ENCODE data around the gene TNFSF13.

TNFSF13 gene

GRCh38 chr17:7574176-7574953, 15.8 kb downstream of the TNFSF13 start:
- Mint-ChIP-seq H3K36me3 (peaks cover 79 to 96% of the 10 kb centered on the region in 2 donors), H3K4me3 (peak overlapping the region; percentile 98 to 99), H3K27ac (peak overlapping the region; percentile 100), H3K9me3 (peaks cover 1 to 3% of the 10 kb centered on the region in 2 donors), H3K27me3 (peaks cover 5 to 7% of the 10 kb centered on the region in 2 donors), H3K4me1 (peaks cover 38 to 89% of the 10 kb centered on the region in 2 donors)
- ATAC-seq (replicated peaks): no peak
- DNase-seq: no peak

GRCh38 chr17:7575481-7575883, 16.9 kb downstream of the TNFSF13 start:
- Mint-ChIP-seq H3K36me3 (peaks cover 79 to 96% of the 10 kb centered on the region in 2 donors), H3K27ac (peak overlapping the region; percentile 100), H3K27me3 (peaks cover 5 to 7% of the 10 kb centered on the region in 2 donors), H3K4me1 (peaks cover 48 to 90% of the 10 kb centered on the region in 2 donors), H3K9me3 (peaks cover 1 to 3% of the 10 kb centered on the region in 2 donors), H3K4me3 (peak overlapping the region; percentile 98 to 99)
- DNase-seq: no peak
- no peak for ATAC-seq (replicated peaks)

GRCh38 chr17:7575959-7576358, 17.4 kb downstream of the TNFSF13 start:
- H3K4me3 Mint-ChIP-seq: peak overlapping the region; percentile 16 to 99
- H3K27me3 Mint-ChIP-seq: peaks cover 5 to 7% of the 10 kb centered on the region in 2 donors
- peaks cover 1 to 3% of the 10 kb centered on the region in 2 donors for H3K9me3 Mint-ChIP-seq
- peaks cover 79 to 96% of the 10 kb centered on the region in 2 donors for H3K36me3 Mint-ChIP-seq
- DNase-seq: no peak
- H3K27ac Mint-ChIP-seq: peak overlapping the region; percentile 100
- peaks cover 50 to 90% of the 10 kb centered on the region in 2 donors for H3K4me1 Mint-ChIP-seq
- no peak for ATAC-seq (replicated peaks)

- peaks cover 78 to 96% of the 10 kb centered on the region in 2 donors for H3K36me3 Mint-ChIP-seq
- no peak for DNase-seq
These were observed 17.9 kb downstream of the TNFSF13 start for GRCh38 chr17:7576432-7576937.

GRCh38 chr17:7577327-7578199, 19.0 kb downstream of the TNFSF13 start:
- Mint-ChIP-seq H3K4me1 (peaks cover 58 to 92% of the 10 kb centered on the region in 2 donors), H3K27me3 (peaks cover 4 to 6% of the 10 kb centered on the region in 2 donors), H3K36me3 (peaks cover 78 to 95% of the 10 kb centered on the region in 2 donors), H3K9me3 (peaks cover 1 to 3% of the 10 kb centered on the region in 2 donors), H3K27ac (peak overlapping the region; percentile 100), H3K4me3 (peak overlapping the region in 1 of 2 donors; percentile 44)
- DNase-seq: no peak
- ATAC-seq (replicated peaks): no peak

More at GRCh38 chr17:7576432-7576937, 17.9 kb downstream of the TNFSF13 start:
- H3K9me3 Mint-ChIP-seq: peaks cover 1 to 3% of the 10 kb centered on the region in 2 donors
- peaks cover 52 to 90% of the 10 kb centered on the region in 2 donors for H3K4me1 Mint-ChIP-seq
- H3K4me3 Mint-ChIP-seq: peak overlapping the region; percentile 8 to 53
- ATAC-seq (replicated peaks): no peak
- H3K27me3 Mint-ChIP-seq: peaks cover 5 to 7% of the 10 kb centered on the region in 2 donors
- H3K27ac Mint-ChIP-seq: peak overlapping the region; percentile 100

- no peaks in the 10 kb centered on the region for H3K9me3 Mint-ChIP-seq
These were observed 20.7 kb downstream of the TNFSF13 start, which contains the start of gene CD68 for GRCh38 chr17:7579001-7579833. TSS of gene CD68 (plus strand) at chr17:7579638. CDS start at chr17:7579678, 40 bp downstream.

GRCh38 chr17:7579834-7580603, 21.5 kb downstream of the TNFSF13 start:
- DNase-seq (no peak), ATAC-seq (replicated peaks) (peak; percentile 3 to 6)
- Mint-ChIP-seq H3K4me3 (peak overlapping the region; percentile 77 to 79), H3K4me1 (peaks cover 59 to 91% of the 10 kb centered on the region in 2 donors), H3K9me3 (no peaks in the 10 kb centered on the region), H3K27ac (peak overlapping the region; percentile 100), H3K27me3 (no peaks in the 10 kb centered on the region), H3K36me3 (peaks cover 72 to 88% of the 10 kb centered on the region in 2 donors)

More at GRCh38 chr17:7579001-7579833, 20.7 kb downstream of the TNFSF13 start, which contains the start of gene CD68:
- DNase-seq (peak; percentile 83), ATAC-seq (replicated peaks) (peak; percentile 81 to 82)
- Mint-ChIP-seq H3K4me3 (peak within 1 kb of the TSS; percentile 77 to 79), H3K27me3 (no peaks in the 10 kb centered on the region), H3K36me3 (peaks cover 72 to 90% of the 10 kb centered on the region in 2 donors), H3K4me1 (peaks cover 59 to 87% of the 10 kb centered on the region in 2 donors), H3K27ac (peak within 1 kb of the TSS; percentile 100)

GRCh38 chr17:7580604-7581575, 22.3 kb downstream of the TNFSF13 start:
- Mint-ChIP-seq H3K9me3 (no peaks in the 10 kb centered on the region), H3K27ac (peak overlapping the region; percentile 100), H3K36me3 (peaks cover 70 to 85% of the 10 kb centered on the region in 2 donors), H3K4me1 (peaks cover 62 to 92% of the 10 kb centered on the region in 2 donors), H3K27me3 (no peaks in the 10 kb centered on the region), H3K4me3 (peak overlapping the region; percentile 15 to 56)
- DNase-seq (no peak), ATAC-seq (replicated peaks) (no peak)

GRCh38 chr17:7582396-7583252, 24.1 kb downstream of the TNFSF13 start:
- peaks cover 65 to 79% of the 10 kb centered on the region in 2 donors for H3K36me3 Mint-ChIP-seq
- H3K27me3 Mint-ChIP-seq: no peaks in the 10 kb centered on the region
- peak overlapping the region; percentile 95 to 97 for H3K4me3 Mint-ChIP-seq
- DNase-seq (no peak), ATAC-seq (replicated peaks) (no peak)
- peak overlapping the region; percentile 100 for H3K27ac Mint-ChIP-seq
- peaks cover 52 to 82% of the 10 kb centered on the region in 2 donors for H3K4me1 Mint-ChIP-seq
- H3K9me3 Mint-ChIP-seq: no peaks in the 10 kb centered on the region

- Mint-ChIP-seq H3K36me3 (peaks cover 67 to 79% of the 10 kb centered on the region in 2 donors), H3K9me3 (no peaks in the 10 kb centered on the region), H3K4me3 (peak within 1 kb of the TSS; percentile 95 to 97), H3K27ac (peak within 1 kb of the TSS; percentile 100), H3K4me1 (peaks cover 47 to 78% of the 10 kb centered on the region in 2 donors), H3K27me3 (no peaks in the 10 kb centered on the region)
- peak; percentile 75 to 80 for ATAC-seq (replicated peaks)
- DNase-seq: peak; percentile 95
These were observed 24.9 kb downstream of the TNFSF13 start, which contains the start of gene MPDU1 for GRCh38 chr17:7583253-7584109. TSS of gene MPDU1 (plus strand) at chr17:7583852. CDS start at chr17:7583863, 11 bp downstream.

All from stimulated activated naive B cell treated with anti-CD40 and anti-IgM and Interleukin-4, amounts not matched to agents 10 μg/mL and 1 μg/mL and 100 μg/mL, for 72 hours (primary cell).